Measurements from ENCODE around the gene COL2A1. TPM values are rescaled to one million over a fixed set of nuclear protein-coding genes. Genes with fewer than 3 reads are reported as not detected.

COL2A1 gene
- total and polyA plus RNA-seq, 2 experiments from 2014 or later, result not detected

GRCh38 chr12:47949441-47950341 is 54.6 kb downstream of the COL2A1 start:
- Histone ChIP-seq H3K9me3 (ENCODE audit: low read depth) (no peaks in the 10 kb centered on the region), H3K4me2 (ENCODE audit: unreplicated experiment) (no peak overlapping the region), H3F3A (ENCODE audit: insufficient read depth) (peaks cover 6% of the 10 kb centered on the region; the same call in 1 of the 2 replicates), H3K4me3 (no peak overlapping the region), H3K9ac (no peak overlapping the region), H2AFZ (peak overlapping the region; percentile 64), H3K79me2 (ENCODE audit: insufficient read depth) (no peaks in the 10 kb centered on the region), H4K20me1 (ENCODE audit: insufficient read depth) (no peaks in the 10 kb centered on the region), H3K36me3 (ENCODE audit: low read depth) (no peaks in the 10 kb centered on the region), H3K27ac (no peak overlapping the region), H3K9me2 (ENCODE audit: insufficient read depth) (no peaks in the 10 kb centered on the region), H3K27me3 (replicated peaks; ENCODE audit: insufficient read depth) (no peaks in the 10 kb centered on the region), H3K4me1 (ENCODE audit: insufficient read depth) (peaks cover 10% of the 10 kb centered on the region)
- TF ChIP-seq EZH2 (IDR thresholded peaks at IDR 0.05; ENCODE audit: insufficient read depth, poor library complexity, severe bottlenecking) (no peak), EZH2phosphoT487 (IDR thresholded peaks at IDR 0.05; ENCODE audit: insufficient read depth, low read depth) (no peak)
- peak; percentile 88 for DNase-seq
- 43 to 47% methylated on average over 27 to 32 of the region's 32 CpGs for WGBS, 2 experiments (ENCODE audit: low coverage in 1 of 2, low lambda C conversion rate in 2 of 2, missing lambda C conversion rate in 2 of 2)
- in situ Hi-C loops (cut with MboI), result no loop called here

- Histone ChIP-seq H3K9me3 (ENCODE audit: low read depth) (no peaks in the 10 kb centered on the region), H3F3A (ENCODE audit: insufficient read depth) (peaks cover 6% of the 10 kb centered on the region; the same call in 1 of the 2 replicates), H4K20me1 (ENCODE audit: insufficient read depth) (no peaks in the 10 kb centered on the region), H3K4me3 (no peak overlapping the region), H3K4me1 (ENCODE audit: insufficient read depth) (peaks cover 10% of the 10 kb centered on the region), H3K4me2 (ENCODE audit: unreplicated experiment) (no peak overlapping the region), H3K36me3 (ENCODE audit: low read depth) (no peaks in the 10 kb centered on the region), H3K79me2 (ENCODE audit: insufficient read depth) (no peaks in the 10 kb centered on the region), H3K27me3 (replicated peaks; ENCODE audit: insufficient read depth) (no peaks in the 10 kb centered on the region), H3K27ac (no peak overlapping the region), H3K9me2 (ENCODE audit: insufficient read depth) (no peaks in the 10 kb centered on the region), H3K9ac (no peak overlapping the region), H2AFZ (no peak overlapping the region)
- no peak for DNase-seq
- 88 to 90% methylated on average over 12 of the region's 12 CpGs for WGBS, 2 experiments (ENCODE audit: low coverage in 1 of 2, low lambda C conversion rate in 2 of 2, missing lambda C conversion rate in 2 of 2)
- in situ Hi-C loops (cut with MboI), result no loop called here
- TF ChIP-seq EZH2phosphoT487 (IDR thresholded peaks at IDR 0.05; ENCODE audit: insufficient read depth, low read depth) (no peak), EZH2 (IDR thresholded peaks at IDR 0.05; ENCODE audit: insufficient read depth, poor library complexity, severe bottlenecking) (no peak)
Observed at GRCh38 chr12:47947341-47947740, 56.9 kb downstream of the COL2A1 start.

GRCh38 chr12:47946413-47947323 is 57.6 kb downstream of the COL2A1 start:
- no peak overlapping the region for H2AFZ ChIP-seq
- H3K79me2 ChIP-seq (ENCODE audit: insufficient read depth), result no peaks in the 10 kb centered on the region
- no peak overlapping the region for H3K9ac ChIP-seq
- no peak overlapping the region for H3K4me3 ChIP-seq
- no peaks in the 10 kb centered on the region for H3K36me3 ChIP-seq (ENCODE audit: low read depth)
- H3K4me1 ChIP-seq (ENCODE audit: insufficient read depth), result peaks cover 10% of the 10 kb centered on the region
- peak; percentile 77 for DNase-seq
- TF ChIP-seq EZH2 (IDR thresholded peaks at IDR 0.05; ENCODE audit: insufficient read depth, poor library complexity, severe bottlenecking) (no peak), EZH2phosphoT487 (IDR thresholded peaks at IDR 0.05; ENCODE audit: insufficient read depth, low read depth) (no peak)
- H3F3A ChIP-seq (ENCODE audit: insufficient read depth), result peaks cover 6% of the 10 kb centered on the region; the same call in 1 of the 2 replicates
- in situ Hi-C loops (cut with MboI), result no loop called here
- peak overlapping the region; percentile 21 for H3K4me2 ChIP-seq (ENCODE audit: unreplicated experiment)
- no peak overlapping the region for H3K27ac ChIP-seq
- no peaks in the 10 kb centered on the region for H3K9me2 ChIP-seq (ENCODE audit: insufficient read depth)
- H3K9me3 ChIP-seq (ENCODE audit: low read depth), result no peaks in the 10 kb centered on the region
- no peaks in the 10 kb centered on the region for H3K27me3 ChIP-seq (replicated peaks; ENCODE audit: insufficient read depth)
- 73% methylated on average over 26 to 27 of the region's 27 CpGs for WGBS, 2 experiments (ENCODE audit: low coverage in 1 of 2, low lambda C conversion rate in 2 of 2, missing lambda C conversion rate in 2 of 2)
- no peaks in the 10 kb centered on the region for H4K20me1 ChIP-seq (ENCODE audit: insufficient read depth)

GRCh38 chr12:47945341-47945728 is 58.9 kb downstream of the COL2A1 start:
- Histone ChIP-seq H3F3A (ENCODE audit: insufficient read depth) (no peaks in the 10 kb centered on the region), H3K4me3 (no peak overlapping the region), H3K9ac (no peak overlapping the region), H3K9me2 (ENCODE audit: insufficient read depth) (no peaks in the 10 kb centered on the region), H3K4me1 (ENCODE audit: insufficient read depth) (peaks cover 10% of the 10 kb centered on the region), H3K4me2 (ENCODE audit: unreplicated experiment) (no peak overlapping the region), H3K79me2 (ENCODE audit: insufficient read depth) (no peaks in the 10 kb centered on the region), H3K27ac (no peak overlapping the region), H3K27me3 (replicated peaks; ENCODE audit: insufficient read depth) (no peaks in the 10 kb centered on the region), H2AFZ (no peak overlapping the region), H3K36me3 (ENCODE audit: low read depth) (no peaks in the 10 kb centered on the region), H3K9me3 (ENCODE audit: low read depth) (no peaks in the 10 kb centered on the region), H4K20me1 (ENCODE audit: insufficient read depth) (no peaks in the 10 kb centered on the region)
- TF ChIP-seq EZH2phosphoT487 (IDR thresholded peaks at IDR 0.05; ENCODE audit: insufficient read depth, low read depth) (no peak), EZH2 (IDR thresholded peaks at IDR 0.05; ENCODE audit: insufficient read depth, poor library complexity, severe bottlenecking) (no peak)
- DNase-seq, result peak; percentile 40
- in situ Hi-C loops (cut with MboI), result no loop called here
- WGBS, 2 experiments (ENCODE audit: low coverage in 1 of 2, low lambda C conversion rate in 2 of 2, missing lambda C conversion rate in 2 of 2), result 22 to 25% methylated on average over 1 of the region's 1 CpG
